Posterior cingulate gyrus (tissue), 11 donors: ENCODE measurements around the gene REPS2.
A peak's percentile ranks its signal among the peaks of the same experiment; 100 is the strongest.
"Not testable (repeated sequence)": the region's sequence is repeated elsewhere in the genome, so short reads cannot be mapped to it uniquely, and the experiment has no call there.

Source experiments
- DNase-seq, 10 donors: peaks; one replicate each; pipeline versions ENCODE4 v3.0.0 to v3.0.0-alpha.2; 2020 to 2021; ENCODE audit warnings: mixed read lengths in 3 of 10
- intact Hi-C: fragments of 100-400 bp; cut with DNase I; formaldehyde crosslinking; loops from one replicate; pipeline ENCODE4 v1.15.1; 2023

Gene REPS2

DNA sequence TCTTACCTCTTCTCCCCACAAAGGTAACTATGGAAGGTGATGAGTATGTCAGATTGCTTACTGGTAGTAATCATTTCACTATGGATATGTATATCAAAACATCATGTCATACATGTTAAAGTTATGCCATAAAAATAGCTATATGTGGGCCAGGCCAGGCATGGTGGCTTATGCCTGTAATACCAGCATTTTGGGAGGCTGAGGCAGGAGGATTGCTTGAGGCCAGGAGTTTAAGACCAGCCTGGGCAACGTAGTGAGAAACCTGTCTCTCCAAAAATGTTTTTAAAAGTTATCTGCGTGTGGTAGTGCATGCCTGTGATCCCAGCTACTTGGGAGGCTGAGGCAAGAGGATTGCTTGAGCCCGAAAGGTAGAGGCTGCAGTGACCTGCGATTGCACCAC is 16.2 kb downstream of the REPS2 start:
- intact Hi-C loops, DNase-seq: not testable (repeated sequence)

DNA sequence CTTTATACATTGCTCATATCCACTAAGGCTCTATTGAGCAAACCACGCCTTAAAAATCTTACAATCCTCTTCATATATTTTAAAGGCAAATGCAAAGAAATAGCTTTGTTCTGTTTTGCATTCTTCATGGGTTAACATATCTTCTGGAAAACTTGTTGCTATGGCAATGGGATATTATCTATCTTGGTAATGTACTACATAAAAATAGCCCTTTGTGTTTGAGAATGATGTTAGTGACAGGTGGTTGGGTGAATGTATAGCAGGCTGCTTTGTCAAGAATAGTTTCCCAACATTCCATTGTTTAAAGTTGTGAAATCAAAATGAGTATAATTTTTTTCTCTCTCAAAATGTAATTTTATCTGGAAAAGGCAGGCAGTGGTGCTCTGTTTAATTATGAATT is 16.8 kb downstream of the REPS2 start:
- no peak for DNase-seq
- intact Hi-C loops: no loop called here

DNA sequence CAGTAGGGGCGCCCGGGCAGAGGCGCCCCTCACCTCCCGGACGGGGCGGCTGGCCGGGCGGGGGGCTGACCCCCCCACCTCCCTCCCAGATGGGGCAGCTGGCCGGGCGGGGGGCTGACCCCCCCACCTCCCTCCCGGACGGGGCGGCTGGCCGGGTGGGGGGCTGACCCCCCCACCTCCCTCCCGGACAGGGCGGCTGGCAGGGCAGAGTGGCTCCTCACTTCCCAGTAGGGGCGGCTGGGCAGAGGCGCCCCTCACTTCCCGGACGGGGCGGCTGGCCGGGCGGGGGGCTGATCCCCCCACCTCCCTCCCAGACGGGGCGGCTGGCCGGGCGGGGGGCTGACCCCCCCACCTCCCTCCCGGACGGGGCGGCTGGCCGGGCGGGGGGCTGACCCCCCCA is 18.5 kb downstream of the REPS2 start:
- intact Hi-C loops, DNase-seq: not testable (repeated sequence)

DNA sequence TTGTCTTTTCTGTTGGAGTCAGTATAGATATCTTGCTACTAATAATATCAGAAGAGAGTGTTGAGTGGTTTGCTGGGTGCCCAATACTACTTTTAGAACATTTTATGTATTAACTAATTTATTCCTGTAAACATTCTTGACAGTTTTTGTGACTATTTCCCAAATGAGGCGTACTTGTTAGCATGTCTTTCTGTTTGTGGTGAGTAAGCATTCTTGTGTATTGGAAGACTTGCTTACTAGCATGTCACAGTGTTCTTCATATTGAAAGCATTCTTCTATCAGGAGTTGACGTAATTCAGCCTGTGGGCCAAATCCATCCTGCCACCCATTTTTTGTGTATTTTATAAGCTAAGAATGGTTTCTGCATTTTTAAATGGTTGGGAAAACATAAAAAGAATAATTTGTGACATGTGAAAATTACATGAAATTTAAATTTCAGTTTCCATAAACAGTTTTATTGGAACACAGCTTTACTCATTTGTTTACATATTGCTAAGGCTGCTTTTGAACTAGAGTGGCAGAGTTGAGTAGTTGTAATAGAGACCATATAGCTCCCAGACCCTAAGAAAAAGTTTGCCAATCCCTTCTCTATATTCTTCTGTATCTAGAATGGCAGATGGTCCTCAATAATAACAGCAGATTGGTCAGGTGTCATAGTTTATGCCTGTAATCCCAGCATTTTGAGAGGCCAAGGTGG is 20.4 kb downstream of the REPS2 start:
- DNase-seq: no peak
- intact Hi-C loops: no loop called here

DNA sequence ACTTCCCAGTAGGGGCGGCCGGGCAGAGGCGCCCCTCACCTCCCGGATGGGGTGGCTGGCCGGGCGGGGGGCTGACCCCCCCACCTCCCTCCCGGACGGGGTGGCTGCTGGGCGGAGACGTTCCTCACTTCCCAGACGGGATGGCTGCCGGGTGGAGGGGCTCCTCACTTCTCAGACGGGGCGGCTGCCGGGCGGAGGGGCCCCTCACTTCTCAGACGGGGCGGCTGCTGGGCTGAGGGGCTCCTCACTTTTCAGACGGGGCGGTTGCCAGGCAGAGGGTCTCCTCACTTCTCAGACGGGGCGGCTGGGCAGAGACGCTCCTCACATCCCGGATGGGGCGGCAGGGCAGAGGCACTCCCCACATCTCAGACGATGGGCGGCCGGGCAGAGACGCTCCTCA is 22.3 kb downstream of the REPS2 start:
- intact Hi-C loops: not testable (repeated sequence)
- DNase-seq: peak in 1 of 10 donors; percentile 79

DNA sequence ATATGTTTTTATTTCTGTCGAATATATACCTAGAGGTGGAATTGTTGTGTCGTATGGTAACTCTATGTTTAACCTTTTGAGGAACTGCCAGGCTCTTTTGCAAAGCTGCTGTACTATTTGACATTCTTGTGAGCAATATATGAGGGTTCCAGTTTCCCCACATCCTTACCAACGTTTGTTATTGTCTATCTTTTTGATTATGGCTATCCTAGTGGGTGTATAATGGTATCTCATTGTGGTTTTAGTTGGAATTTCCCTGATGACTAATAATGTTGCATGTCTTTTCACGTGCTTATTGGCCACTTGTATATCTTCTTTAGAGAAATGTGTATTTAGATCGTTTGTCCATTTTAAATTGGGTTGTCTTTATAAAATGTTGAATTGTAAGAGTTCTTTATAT is 24.5 kb downstream of the REPS2 start:
- intact Hi-C loops: no loop called here
- no peak for DNase-seq

DNA sequence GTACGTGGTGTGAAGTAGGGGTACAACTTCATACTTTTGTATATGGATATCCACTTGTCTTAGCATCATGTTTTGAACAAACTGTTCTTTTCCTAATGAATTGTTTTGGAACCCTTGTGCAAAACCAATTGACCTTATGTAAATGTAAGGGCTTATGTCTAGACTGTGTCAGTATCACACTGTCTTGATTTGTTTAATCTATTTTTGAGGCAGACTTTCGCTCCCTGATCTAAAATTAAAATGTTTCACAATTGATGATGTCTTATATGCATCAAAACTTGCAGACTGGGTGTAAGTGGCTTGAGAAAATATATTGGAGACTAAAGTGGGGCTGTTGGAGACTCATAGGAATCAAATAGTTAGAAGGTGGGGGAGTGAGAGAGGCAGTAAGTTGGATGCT is 25.2 kb downstream of the REPS2 start:
- intact Hi-C loops: no loop called here
- DNase-seq: no peak

DNA sequence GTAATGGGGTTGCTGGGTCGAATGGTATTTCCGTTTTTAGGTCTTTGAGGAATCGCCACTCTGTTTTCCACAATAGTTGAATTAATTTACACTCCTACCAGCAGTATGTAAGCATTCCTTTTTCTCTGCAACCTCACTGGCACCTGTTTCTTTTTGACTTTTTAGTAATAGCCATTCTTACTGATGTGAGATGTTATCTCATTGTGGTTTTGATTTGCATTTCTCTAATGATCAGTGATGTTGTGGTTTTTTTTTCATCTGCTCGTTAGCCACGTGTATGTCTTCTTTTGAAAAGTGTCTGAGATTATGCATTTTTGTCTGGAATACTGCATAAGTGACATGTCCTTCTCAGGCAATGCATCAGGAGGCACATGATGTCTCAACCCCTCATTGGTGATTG is 28.8 kb downstream of the REPS2 start:
- no peak for DNase-seq
- intact Hi-C loops: no loop called here

DNA sequence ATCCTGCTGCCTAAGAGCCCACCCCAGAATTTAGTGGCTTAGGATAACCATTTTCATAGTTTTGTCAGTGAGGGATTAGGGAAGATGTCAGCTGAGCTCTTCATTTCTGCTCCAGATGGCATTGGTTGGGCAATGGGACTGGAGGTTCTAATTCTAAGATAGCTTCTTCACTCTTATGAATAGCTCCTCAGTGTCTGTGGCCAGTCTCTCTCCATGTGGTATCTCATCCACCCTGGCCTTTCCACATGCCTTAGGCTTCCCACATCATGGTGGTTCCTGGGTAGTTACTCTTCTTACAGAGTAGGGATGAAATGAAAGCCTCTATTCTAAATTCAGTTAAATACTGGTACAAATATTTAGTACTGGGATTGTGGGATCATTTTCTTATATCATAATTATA is 31.3 kb downstream of the REPS2 start:
- DNase-seq: no peak
- intact Hi-C loops: no loop called here

DNA sequence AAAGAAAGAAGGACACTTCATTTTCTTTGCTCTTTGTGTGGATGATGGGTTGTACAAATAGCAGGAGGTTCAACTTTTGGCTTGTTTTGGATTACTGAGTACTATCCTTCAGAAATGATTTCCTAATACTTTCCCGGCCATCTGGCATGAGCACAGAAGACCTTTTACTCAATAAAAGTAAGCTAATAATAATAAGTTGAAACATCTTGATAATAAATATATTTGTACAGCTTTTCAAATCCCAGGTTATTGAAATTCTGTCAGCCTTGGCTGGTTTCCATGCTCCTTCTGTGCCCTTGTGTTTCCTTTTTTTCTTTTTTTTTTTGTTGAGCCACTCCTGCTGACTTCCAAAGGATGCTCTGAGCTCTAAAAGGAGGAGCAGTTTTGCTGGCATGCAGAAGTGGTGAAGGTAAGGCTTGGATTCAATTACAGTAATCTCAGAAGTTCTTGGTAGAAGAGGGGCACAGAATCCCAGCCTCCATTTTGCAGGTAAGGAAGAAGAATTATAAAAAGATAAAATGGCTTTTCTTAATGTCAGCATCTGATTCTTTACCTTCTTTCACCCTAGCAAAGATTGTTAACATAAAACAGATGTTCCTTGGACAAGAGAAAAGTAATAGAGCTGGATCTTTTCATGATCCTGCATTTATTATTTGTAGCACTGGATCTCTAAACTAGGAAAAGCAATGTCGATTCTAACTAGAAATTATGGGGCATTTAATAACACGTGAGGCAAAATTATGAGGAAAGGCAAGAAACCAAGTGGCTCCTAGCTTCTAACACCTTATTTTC is 31.9 kb downstream of the REPS2 start:
- intact Hi-C loops: no loop called here
- no peak for DNase-seq

DNA sequence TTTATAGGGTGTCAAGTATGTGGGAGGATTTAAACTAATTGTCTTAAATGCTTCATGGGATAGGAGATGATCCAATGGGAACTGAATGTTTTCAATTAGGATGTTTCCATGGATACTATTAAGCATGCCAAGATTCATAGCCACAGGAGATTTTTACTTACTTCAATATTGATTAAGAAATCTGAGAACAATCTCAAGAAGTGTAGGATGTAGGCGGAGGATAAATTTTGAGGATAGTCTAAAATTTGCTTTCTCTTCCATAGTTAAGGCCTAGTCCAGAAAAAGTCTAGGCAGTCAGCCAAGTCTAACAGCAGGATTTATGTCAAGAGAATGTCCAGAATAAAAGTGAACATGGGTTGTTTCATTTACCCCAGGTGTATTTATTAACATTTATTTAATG is 32.8 kb downstream of the REPS2 start:
- intact Hi-C loops: no loop called here
- no peak for DNase-seq

DNA sequence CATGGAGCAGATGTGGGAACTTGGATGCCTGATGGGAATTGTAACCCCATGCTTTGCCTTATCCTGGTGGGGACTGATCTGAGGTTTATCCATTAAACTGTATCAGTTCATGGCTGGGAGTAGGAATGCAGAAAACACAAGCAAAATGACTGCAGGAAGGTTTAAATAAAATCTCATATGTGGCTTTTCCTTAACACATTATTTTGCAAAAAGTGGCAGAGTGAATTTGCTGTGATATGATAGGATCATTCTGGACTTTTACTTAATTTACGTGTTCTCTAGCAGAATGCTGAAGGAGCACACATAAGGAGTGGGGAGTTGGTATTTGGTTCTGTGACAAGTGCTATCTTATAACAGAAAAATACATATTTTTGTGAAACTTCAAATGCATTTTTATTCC is 34.8 kb downstream of the REPS2 start:
- no peak for DNase-seq
- intact Hi-C loops: no loop called here

DNA sequence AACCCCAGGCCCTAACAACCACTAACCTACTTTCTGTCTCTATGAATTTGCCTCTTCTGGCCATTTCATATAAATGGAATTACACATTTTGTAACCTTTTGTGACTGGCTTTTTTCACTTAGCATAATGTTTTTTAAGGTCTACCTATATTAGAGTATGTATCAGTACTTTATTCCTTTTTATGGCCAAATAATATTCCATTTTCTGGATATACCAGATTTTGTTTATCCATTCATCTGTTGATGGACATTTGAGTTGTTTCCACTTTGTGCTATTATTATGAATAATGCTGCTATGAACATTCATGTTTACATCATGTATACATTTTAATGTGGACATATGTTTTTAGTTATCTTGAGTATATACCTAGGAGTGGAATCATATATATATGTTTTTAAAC is 35.5 kb downstream of the REPS2 start:
- no peak for DNase-seq
- intact Hi-C loops: loop anchor here (1.0 kb wide), 1 partner anchor 21 kb away; no protein-coding TSS in a partner anchor

DNA sequence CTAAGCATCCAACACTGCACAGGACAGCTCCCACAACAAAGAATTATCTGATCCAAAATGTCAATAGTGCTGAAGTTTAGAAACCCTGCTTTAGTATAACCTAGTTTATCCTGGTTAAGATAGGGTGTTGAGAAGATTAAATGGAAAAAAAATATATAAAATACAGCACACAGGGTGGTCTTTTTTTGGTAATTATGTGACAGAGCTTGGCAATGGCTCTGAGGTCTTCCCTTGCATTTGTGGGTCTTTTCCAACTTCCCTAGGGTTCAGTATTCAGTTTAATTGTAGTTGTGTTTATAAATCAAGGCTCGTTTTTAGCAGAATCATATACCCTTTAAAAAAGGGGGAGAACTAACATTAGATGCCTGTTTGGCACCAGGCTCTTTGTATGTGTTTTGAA is 36.6 kb downstream of the REPS2 start:
- intact Hi-C loops: no loop called here
- DNase-seq: no peak

DNA sequence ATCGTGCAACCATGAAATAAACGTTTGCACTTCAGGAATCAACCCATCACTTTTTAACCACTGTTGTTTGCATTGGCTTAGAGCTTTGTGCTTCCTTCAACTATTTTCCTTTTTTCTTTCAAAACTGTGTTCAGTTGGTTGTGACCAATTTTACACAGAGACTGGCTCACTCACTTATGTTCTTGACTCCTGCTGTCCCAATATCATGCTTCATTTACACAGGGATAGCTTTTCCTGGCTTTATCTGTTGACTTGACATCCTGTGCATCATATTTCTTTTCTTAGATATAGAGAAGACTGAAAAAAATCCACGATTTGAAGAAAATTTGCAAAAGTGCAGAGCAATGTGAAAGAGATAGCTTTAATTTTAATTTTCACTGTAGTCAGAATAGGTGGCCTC is 38.8 kb downstream of the REPS2 start:
- intact Hi-C loops: no loop called here
- no peak for DNase-seq

DNA sequence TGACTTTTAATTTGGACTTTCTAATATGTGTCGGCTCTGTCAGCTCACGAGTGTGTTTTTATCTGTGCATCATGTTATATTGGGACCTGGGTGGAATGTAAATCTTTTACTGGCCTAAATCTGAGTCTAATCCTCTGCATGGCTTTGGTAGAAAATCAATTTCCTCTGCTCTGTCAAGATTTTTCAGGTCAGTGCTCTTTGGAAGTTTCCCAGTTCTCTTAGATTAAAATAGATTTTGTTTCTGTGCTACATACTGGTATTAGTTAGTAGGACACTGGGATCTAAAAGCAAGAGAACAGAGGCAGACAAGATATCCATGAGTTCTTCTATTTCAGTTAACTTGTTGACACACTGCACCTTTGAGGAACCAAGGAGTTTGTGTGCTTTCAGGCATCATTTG is 39.7 kb downstream of the REPS2 start:
- intact Hi-C loops: no loop called here
- DNase-seq: no peak

DNA sequence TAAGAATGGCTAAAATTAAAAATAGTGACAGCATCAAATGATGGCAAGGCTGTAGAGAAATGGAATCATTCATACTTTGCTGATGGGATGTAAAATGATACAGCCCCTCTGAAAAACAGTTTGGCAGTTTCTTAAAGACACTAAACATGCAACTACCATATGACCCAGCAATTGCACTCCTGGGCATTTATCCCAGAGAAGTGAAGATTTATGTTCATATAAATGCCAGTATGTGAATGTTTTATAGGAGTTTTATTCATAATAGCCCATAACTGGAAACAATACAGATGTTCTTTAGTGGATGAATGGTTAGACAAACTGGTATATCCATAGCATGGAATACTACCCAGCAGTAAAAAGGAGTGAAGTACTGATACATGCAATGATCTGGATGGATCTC is 43.3 kb downstream of the REPS2 start:
- intact Hi-C loops: no loop called here
- no peak for DNase-seq

DNA sequence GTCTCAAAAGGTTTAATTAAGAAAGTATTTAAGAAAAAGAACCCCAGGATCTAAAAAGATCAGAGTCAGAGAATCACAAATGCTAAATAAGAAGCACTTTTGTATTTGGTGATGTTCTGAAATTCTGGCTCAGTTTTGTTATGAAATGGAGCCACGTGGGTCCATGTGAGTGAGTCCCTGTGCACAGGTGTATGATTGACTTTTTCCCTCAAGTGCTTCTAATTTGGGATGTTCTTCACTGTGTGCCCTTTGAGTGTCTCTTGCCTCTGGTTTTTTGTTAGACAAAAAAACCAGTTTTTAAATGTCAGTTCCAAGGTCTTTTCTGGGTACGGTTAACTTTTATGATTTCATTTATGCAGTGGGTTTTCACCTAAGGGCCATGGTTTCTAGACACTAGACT is 44.4 kb downstream of the REPS2 start:
- DNase-seq: no peak
- intact Hi-C loops: no loop called here

DNA sequence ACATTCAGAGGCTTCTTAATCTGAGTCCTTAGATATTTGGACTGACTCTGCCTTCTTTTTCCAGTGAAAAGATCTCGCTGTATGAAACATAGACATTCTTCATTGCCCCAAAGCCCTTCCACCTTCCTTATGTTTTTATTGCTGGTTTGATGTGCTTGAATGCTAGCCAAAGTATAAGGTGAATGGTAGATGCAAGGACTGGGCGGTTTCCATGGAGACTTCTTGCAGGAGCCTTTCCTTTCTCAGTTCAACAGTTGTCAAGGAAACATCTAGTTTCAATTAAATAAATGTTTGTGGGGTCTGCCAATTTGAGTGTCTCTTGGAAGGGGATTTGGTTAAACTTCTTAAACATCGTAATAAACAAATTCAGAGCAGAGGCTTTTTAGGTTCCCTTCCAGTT is 46.0 kb downstream of the REPS2 start:
- DNase-seq: no peak
- intact Hi-C loops: no loop called here

DNA sequence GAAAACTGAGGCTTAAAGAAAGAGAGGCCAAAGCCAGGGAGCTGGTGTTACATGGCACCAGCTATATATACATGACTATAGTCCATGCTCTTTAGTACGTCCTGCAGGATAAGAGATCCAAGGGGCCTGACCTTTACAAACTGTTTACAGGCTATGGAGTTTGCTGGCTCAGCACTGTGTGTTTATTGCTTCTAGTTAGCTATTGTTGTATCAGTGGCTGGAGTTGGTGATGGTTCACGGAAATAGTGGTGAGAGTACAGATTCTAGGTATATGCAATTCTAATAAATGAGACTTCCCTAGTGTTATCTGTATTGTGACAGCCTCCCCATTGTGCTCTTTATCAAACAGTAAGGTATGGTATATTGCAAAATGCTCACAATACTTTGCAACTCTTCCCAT is 46.5 kb downstream of the REPS2 start:
- intact Hi-C loops: no loop called here

DNA sequence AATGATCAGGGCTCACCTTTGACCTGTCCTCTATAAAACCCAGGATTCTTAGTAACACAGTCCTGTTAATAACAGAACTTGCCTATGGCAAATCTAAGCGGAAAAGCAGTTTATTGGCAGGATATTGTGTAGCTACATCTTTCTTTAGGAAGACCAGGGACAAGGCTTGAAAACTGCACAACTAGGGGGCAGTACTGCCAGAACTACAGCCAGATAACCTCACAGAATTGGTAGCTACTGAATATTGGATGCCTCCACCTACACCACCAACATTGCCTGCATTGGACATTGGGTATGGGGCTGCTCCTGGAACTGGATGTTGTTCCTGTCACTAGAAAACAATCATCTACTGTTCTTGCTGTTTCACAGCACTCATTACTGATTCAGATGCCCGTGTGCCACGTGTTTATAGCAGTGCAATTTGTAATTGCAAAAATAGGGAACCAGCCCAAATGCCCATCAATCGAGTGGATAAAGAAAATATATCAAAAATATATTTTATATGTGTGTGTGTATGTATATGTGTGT is 47.4 kb downstream of the REPS2 start:
- DNase-seq: peak in 1 of 10 donors; percentile 21
- intact Hi-C loops: no loop called here

More for the DNA sequence above, 46.5 kb downstream of the REPS2 start:
- DNase-seq: no peak

DNA sequence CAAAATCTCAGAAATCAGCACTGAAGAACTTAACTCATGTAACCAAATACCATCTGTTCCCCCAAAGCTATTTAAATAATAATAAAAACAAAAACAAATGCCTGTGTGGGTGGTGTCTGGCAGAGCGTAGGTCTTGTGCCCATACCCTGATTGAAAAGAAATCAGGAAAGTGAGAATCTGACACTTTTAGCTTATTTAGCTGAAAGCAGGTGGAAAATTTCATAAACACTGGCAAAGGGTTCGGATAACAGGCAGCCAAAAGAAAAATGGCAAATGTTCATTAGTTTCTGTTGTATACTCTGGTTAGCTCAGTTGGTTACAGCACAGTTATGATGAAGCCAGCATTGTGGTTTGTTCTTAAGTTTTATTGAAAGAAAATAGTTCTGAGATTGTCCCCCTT is 48.3 kb downstream of the REPS2 start:
- intact Hi-C loops: no loop called here
- no peak for DNase-seq
